HFF-Myc (cell line): ENCODE results near the gene SYPL1.

Experiments
- DNase-seq: peaks from one replicate; pipeline ENCODE4 v3.0.0-alpha.2; 2011; ENCODE audit warnings: low read depth; ENCODE audit errors: extremely low read depth
- H3K4me3 ChIP-seq: replicated peaks from 2 replicates; pipeline ENCODE4 v1.5.1; 2011; ENCODE audit warnings: low read depth, mild to moderate bottlenecking, control low read depth, low read length
- TF ChIP-seq, protein P1 (sequence below): IDR thresholded peaks from 2 replicates; pipeline ENCODE4 v1.5.1; 2012; ENCODE audit warnings: mild to moderate bottlenecking, low read depth, low read length, control low read depth; ENCODE audit errors: missing control alignments

The SYPL1 gene

DNA sequence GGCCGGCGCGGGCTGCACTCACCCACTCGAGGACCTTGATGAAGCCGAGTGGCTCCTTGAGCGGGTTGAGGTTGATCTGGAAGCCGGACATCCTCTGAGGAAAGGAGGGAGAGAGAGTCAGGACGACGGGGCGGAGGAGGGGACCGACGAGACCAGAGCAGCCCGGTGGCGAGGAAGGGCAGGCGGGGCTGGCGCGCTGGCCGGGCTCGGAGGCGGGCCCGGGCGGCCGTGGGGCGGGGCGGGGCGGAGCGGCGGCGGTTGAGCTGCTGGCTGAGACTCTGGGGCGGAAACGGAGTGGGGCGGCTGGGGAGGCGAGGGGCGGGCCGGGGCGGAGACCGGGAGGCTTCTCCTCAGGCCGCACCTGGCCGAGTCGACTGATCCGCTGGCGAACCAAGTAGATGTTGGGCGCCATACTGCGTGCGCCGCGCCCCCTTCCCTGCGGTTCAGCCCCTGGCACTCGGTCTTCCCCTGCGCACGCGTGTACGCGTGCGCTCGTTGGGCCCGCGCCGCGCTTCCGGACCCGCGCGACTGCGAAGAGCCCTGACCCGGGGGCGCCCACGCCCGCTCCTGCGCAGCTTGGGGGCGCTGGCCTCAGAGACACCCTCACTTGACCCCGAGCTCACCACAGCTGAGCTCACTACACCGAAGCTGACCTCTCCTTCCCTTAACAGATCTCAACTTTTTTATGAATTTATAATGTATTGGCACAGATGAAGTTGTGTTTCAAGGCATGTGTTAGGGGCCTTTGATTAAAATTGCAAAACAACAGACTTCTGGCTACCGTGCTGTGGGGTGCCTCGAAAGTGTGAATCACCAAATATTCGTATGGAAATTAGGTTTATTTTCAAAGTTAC, at the start of gene SYPL1:
Gene SYPL1, minus strand, starts transcription at position 195 of the 854 bp plus-strand sequence. Its CDS starts 104 bp downstream, at position 91.
- peak; percentile 51 for DNase-seq
- peak within 1 kb of the TSS; percentile 81 for H3K4me3 ChIP-seq
- TF ChIP-seq, protein P1, sequence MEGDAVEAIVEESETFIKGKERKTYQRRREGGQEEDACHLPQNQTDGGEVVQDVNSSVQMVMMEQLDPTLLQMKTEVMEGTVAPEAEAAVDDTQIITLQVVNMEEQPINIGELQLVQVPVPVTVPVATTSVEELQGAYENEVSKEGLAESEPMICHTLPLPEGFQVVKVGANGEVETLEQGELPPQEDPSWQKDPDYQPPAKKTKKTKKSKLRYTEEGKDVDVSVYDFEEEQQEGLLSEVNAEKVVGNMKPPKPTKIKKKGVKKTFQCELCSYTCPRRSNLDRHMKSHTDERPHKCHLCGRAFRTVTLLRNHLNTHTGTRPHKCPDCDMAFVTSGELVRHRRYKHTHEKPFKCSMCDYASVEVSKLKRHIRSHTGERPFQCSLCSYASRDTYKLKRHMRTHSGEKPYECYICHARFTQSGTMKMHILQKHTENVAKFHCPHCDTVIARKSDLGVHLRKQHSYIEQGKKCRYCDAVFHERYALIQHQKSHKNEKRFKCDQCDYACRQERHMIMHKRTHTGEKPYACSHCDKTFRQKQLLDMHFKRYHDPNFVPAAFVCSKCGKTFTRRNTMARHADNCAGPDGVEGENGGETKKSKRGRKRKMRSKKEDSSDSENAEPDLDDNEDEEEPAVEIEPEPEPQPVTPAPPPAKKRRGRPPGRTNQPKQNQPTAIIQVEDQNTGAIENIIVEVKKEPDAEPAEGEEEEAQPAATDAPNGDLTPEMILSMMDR = no peak

DNA sequence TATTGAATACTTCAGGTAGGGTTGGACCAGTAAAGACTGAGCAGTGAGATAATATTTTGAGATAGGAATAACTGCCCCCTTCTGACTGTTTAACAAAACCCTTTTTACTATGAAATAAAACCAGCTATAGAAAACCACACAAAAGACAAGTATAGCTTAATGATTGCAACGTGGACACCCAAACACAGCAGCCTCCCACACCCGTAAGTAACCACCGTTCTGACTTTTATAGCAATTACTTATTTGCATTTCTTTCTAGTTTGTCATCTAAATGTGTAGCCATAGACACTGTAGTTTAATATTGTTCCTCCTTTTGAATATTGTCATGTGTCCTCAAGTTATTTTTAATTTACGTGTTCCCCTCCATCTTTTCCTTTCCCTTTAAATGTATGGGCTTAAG, 42.9 kb upstream of the SYPL1 start:
- no peak for DNase-seq

DNA sequence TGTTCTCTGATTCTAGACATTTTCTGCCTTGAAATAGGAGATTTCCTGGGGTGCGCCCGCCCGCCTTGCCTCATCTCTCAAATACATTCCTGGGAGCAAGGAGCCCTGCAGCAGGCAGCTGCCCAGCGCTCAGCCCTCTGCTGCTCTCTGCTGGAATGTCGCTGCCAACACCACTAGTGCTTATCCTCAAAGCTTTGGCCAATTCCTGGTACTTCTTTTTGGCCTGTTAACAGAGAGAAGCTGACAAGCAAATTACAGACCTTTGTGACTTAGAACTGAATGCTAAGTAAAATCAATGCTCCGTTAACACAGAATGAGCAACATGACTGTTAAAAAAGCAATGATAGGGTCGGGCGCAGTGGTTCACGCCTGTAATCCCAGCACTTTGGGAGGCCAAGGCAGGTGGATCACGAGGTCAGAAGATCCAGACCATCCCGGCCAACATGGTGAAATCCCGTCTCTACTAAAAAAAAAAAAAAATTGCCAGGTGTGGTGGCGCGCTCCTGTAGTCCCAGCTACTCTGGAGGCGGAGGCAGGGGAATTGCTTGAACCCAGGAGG, 41.9 kb upstream of the SYPL1 start:
- TF ChIP-seq, protein P1 = peak; percentile 92
- no peak overlapping the region for H3K4me3 ChIP-seq
- DNase-seq = peak; percentile 48

More for the DNA sequence above, 42.9 kb upstream of the SYPL1 start:
- no peak overlapping the region for H3K4me3 ChIP-seq
- TF ChIP-seq, protein P1 = no peak

DNA sequence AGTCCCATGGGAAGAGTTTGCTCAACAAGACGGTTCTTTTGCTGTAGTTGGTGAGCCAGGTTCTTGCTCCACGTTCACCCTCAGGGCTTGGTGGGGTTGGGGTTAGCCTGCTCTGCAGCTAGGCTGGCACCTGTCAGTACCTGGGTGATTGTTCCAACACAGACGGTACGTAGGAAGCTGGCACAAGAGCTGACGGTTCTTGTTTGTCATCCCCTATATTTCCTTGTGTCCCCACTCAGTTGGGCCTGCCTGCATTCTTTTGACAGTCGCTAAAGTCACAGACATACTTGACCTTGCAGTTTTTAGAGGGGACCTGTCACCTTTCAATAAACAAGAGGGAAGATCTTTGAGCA, 40.2 kb upstream of the SYPL1 start:
- no peak overlapping the region for H3K4me3 ChIP-seq
- DNase-seq = no peak
- TF ChIP-seq, protein P1 = no peak

DNA sequence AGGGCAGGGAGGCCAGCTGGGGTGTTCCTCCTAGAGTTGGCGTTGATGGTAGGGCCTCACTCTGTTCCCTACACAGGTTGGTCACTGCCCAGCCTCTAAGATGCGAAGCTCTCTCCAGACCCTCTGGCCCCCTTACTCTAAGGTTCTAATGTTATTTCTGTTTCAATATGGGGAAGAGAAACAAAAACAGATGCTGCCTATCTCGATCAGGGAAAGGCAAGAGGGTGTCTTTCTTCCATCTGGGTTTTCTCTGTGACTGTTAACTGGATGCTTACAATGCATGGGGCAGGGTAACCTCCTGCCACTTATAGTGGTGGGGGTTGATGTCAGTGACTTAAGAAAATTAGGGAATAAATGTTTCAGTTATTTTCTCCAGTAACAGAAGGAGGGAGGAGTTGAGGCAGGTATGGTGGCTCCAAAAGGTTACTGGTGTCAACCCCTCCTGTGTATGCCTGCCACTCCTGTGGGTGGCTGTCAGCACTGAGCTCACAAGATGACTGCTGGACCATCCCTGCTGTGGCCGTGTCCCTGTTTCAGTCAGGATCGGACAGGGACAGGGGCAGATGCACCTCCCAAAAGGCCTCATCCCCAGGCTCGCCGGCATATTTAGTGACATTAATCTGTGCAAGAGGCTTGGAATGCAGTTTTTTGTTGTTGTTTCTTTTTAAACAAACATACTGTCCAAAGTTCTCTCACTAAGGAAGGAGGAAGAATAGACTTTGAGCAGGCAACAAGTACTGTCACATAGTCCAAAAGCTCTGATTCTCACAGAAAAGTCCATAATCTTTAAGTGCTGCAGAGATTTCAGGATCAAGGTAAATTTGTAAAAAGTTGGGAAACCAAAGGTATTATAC, 39.6 kb upstream of the SYPL1 start:
- TF ChIP-seq, protein P1 = no peak
- no peak for DNase-seq

DNA sequence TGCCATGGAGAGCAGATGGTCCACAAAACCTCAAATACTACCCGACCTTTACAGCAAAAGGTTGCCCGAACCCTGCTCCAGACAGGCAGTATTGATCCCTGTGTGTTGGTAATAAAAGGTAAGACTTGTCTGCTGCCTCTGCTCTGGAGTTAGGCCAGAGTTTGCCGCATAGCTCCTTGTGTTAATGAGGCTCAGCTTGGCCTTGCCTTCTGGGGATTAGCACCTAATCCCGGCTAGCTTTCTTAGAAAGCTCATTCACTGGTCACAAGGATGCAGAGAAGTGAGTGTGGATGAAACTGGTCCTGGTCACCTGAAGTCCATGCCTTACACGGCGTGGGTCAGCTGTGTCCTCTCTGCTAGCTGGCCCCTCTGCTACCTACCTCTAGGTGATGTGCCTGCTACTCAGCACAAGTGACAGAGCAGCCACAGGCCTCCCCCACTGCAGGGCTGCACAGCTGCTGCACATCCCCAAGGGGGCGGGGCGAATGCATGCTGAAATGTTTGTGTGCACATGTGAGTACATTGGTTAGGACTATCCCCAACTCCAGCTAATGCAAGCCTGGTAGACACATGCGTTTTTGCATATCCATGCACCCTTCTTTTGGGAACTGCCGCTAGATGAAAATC, 31.7 kb upstream of the SYPL1 start:
- DNase-seq = no peak
- TF ChIP-seq, protein P1 = no peak

More for the DNA sequence above, 39.6 kb upstream of the SYPL1 start:
- H3K4me3 ChIP-seq = no peak overlapping the region

More for the DNA sequence above, 31.7 kb upstream of the SYPL1 start:
- H3K4me3 ChIP-seq = no peak overlapping the region
